Measurements from ENCODE around the gene PAXIP1.

- TF ChIP-seq, protein P1, sequence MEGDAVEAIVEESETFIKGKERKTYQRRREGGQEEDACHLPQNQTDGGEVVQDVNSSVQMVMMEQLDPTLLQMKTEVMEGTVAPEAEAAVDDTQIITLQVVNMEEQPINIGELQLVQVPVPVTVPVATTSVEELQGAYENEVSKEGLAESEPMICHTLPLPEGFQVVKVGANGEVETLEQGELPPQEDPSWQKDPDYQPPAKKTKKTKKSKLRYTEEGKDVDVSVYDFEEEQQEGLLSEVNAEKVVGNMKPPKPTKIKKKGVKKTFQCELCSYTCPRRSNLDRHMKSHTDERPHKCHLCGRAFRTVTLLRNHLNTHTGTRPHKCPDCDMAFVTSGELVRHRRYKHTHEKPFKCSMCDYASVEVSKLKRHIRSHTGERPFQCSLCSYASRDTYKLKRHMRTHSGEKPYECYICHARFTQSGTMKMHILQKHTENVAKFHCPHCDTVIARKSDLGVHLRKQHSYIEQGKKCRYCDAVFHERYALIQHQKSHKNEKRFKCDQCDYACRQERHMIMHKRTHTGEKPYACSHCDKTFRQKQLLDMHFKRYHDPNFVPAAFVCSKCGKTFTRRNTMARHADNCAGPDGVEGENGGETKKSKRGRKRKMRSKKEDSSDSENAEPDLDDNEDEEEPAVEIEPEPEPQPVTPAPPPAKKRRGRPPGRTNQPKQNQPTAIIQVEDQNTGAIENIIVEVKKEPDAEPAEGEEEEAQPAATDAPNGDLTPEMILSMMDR (conservative IDR thresholded peaks at IDR 0.05 in 1 of 2, IDR thresholded peaks at IDR 0.05 in 1 of 2; ENCODE audit: low read depth in 1 of 2, low read length in 2 of 2), result no peak
- TF ChIP-seq EZH2 (IDR thresholded peaks at IDR 0.05; ENCODE audit: low read length, missing control alignments), result no peak
These were observed 91.5 kb downstream of the PAXIP1 start for GRCh38 chr7:154911411-154911810.
